Spinal cord (tissue), 10 donors: ENCODE data around the gene BTBD9. TPM values are rescaled to one million over a fixed set of nuclear protein-coding genes. Genes with fewer than 3 reads are reported as not detected.

Experiments
- DNase-seq, 6 donors: peaks; one replicate each; pipeline versions ENCODE4 v3.0.0 to v3.0.0-alpha.2; 2013 to 2015; ENCODE audit warnings: low spot score in 6 of 6, low read depth in 4 of 6
- H3K27ac ChIP-seq: one replicate; pipeline ENCODE4 v1.5.1; 2013; ENCODE audit warnings: low read depth, low read length, control low read depth
- H3K27me3 ChIP-seq: one replicate; pipeline ENCODE4 v1.6.1; 2013; ENCODE audit warnings: low read length; ENCODE audit not compliant: control insufficient read depth, insufficient read depth
- H3K36me3 ChIP-seq: one replicate; pipeline ENCODE4 v1.6.1; 2013; ENCODE audit warnings: low read length; ENCODE audit not compliant: control insufficient read depth, insufficient read depth
- H3K4me1 ChIP-seq: one replicate; pipeline ENCODE4 v1.6.1; 2013; ENCODE audit warnings: low read length; ENCODE audit not compliant: control insufficient read depth, insufficient read depth
- H3K4me3 ChIP-seq: one replicate; pipeline ENCODE4 v1.5.1; 2013; ENCODE audit warnings: low read depth, low read length, control low read depth
- H3K9me3 ChIP-seq: one replicate; pipeline ENCODE4 v1.6.1; 2013; ENCODE audit warnings: low read length; ENCODE audit not compliant: control insufficient read depth, insufficient read depth
- WGBS: methylation state at CpG from one replicate; pipeline ENCODE4 v1.1.5; 2013; ENCODE audit warnings: missing lambda C conversion rate; ENCODE audit not compliant: insufficient coverage; 5-methylcytosine and 5-hydroxymethylcytosine counted together
- polyA plus RNA-seq, 2 donors: library from polyadenylated mRNA; unstranded; fragments of 120-200 nt; gene quantifications; one replicate each; pipeline ENCODE4 v1.2.1, GENCODE V29; 2013; ENCODE audit not compliant: insufficient read length in 2 of 2
- total RNA-seq, 2 donors: library from RNA; depleted of rRNA in 1 of 2; stranded (reverse); fragments of 120-200 nt in 1 of 2; fragments of >200 nt in 1 of 2; gene quantifications; one replicate each; pipeline versions ENCODE4 v1.2.3 to v1.2.4, GENCODE V29; 2013 to 2014
- donor health status: healthy.

The BTBD9 gene
- total and polyA plus RNA-seq, 4 donors: 14.6 to 38.6 (median 16.9) TPM

- H3K9me3 ChIP-seq: no peaks in the 10 kb centered on the region
- no peaks in the 10 kb centered on the region for H3K36me3 ChIP-seq
- H3K4me3 ChIP-seq: no peak overlapping the region
- WGBS: no CpG with 5 or more reads among the region's 1 CpG
- DNase-seq: peak in 1 of 6 donors; percentile 34
- H3K27me3 ChIP-seq: no peaks in the 10 kb centered on the region
- H3K27ac ChIP-seq: no peak overlapping the region
- H3K4me1 ChIP-seq: peaks cover 4% of the 10 kb centered on the region
These were observed 267.8 kb downstream of the BTBD9 start for GRCh38 chr6:38371881-38372280.

- no peaks in the 10 kb centered on the region for H3K27me3 ChIP-seq
- WGBS: 33% methylated on average over 7 of the region's 8 CpGs
- H3K27ac ChIP-seq: peak overlapping the region; percentile 30
- peaks cover 4% of the 10 kb centered on the region for H3K4me1 ChIP-seq
- H3K36me3 ChIP-seq: no peaks in the 10 kb centered on the region
- no peak overlapping the region for H3K4me3 ChIP-seq
- no peaks in the 10 kb centered on the region for H3K9me3 ChIP-seq
- peak in 3 of 6 donors; percentile 45 to 67 (median 62) for DNase-seq
These were observed 268.8 kb downstream of the BTBD9 start for GRCh38 chr6:38370653-38371601.

GRCh38 chr6:38367231-38367630 is 272.5 kb downstream of the BTBD9 start:
- no peak overlapping the region for H3K4me3 ChIP-seq
- no peaks in the 10 kb centered on the region for H3K9me3 ChIP-seq
- no peak overlapping the region for H3K27ac ChIP-seq
- no peaks in the 10 kb centered on the region for H3K27me3 ChIP-seq
- peaks cover 4% of the 10 kb centered on the region for H3K4me1 ChIP-seq
- H3K36me3 ChIP-seq: no peaks in the 10 kb centered on the region
- DNase-seq: no peak

- no peaks in the 10 kb centered on the region for H3K27me3 ChIP-seq
- no CpG with 5 or more reads among the region's 3 CpGs for WGBS
- no peak for DNase-seq
- H3K4me3 ChIP-seq: no peak overlapping the region
- H3K27ac ChIP-seq: no peak overlapping the region
- no peaks in the 10 kb centered on the region for H3K9me3 ChIP-seq
- H3K36me3 ChIP-seq: no peaks in the 10 kb centered on the region
- H3K4me1 ChIP-seq: peaks cover under 1% of the 10 kb centered on the region
These were observed 273.5 kb downstream of the BTBD9 start for GRCh38 chr6:38366234-38366633.

GRCh38 chr6:38364775-38365174 is 275.0 kb downstream of the BTBD9 start:
- Histone ChIP-seq H3K9me3 (no peaks in the 10 kb centered on the region), H3K27me3 (no peaks in the 10 kb centered on the region), H3K27ac (no peak overlapping the region), H3K4me3 (no peak overlapping the region), H3K36me3 (no peaks in the 10 kb centered on the region), H3K4me1 (no peaks in the 10 kb centered on the region)
- no peak for DNase-seq
- no CpG with 5 or more reads among the region's 2 CpGs for WGBS

- Histone ChIP-seq H3K4me1 (peaks cover under 1% of the 10 kb centered on the region), H3K27ac (no peak overlapping the region), H3K36me3 (no peaks in the 10 kb centered on the region), H3K9me3 (no peaks in the 10 kb centered on the region), H3K27me3 (no peaks in the 10 kb centered on the region), H3K4me3 (no peak overlapping the region)
- peak in 1 of 6 donors; percentile 30 for DNase-seq
- no CpG with 5 or more reads among the region's 3 CpGs for WGBS
These were observed 275.6 kb downstream of the BTBD9 start for GRCh38 chr6:38364127-38364526.

- no peaks in the 10 kb centered on the region for H3K9me3 ChIP-seq
- H3K4me1 ChIP-seq: peaks cover 11% of the 10 kb centered on the region
- DNase-seq: no peak
- no peaks in the 10 kb centered on the region for H3K27me3 ChIP-seq
- no peak overlapping the region for H3K27ac ChIP-seq
- no peaks in the 10 kb centered on the region for H3K36me3 ChIP-seq
- WGBS: 63% methylated on average over 1 of the region's 4 CpGs
- H3K4me3 ChIP-seq: no peak overlapping the region
These were observed 284.2 kb downstream of the BTBD9 start for GRCh38 chr6:38355519-38355918.

GRCh38 chr6:38354905-38355304 is 284.8 kb downstream of the BTBD9 start:
- Histone ChIP-seq H3K4me3 (no peak overlapping the region), H3K9me3 (no peaks in the 10 kb centered on the region), H3K27ac (no peak overlapping the region), H3K4me1 (peaks cover 11% of the 10 kb centered on the region), H3K27me3 (no peaks in the 10 kb centered on the region), H3K36me3 (no peaks in the 10 kb centered on the region)
- DNase-seq: peak in 1 of 6 donors; percentile 40
- WGBS: no CpG with 5 or more reads among the region's 1 CpG

GRCh38 chr6:38354037-38354381 is 285.7 kb downstream of the BTBD9 start:
- Histone ChIP-seq H3K9me3 (no peaks in the 10 kb centered on the region), H3K27me3 (no peaks in the 10 kb centered on the region), H3K4me3 (no peak overlapping the region), H3K27ac (no peak overlapping the region), H3K36me3 (no peaks in the 10 kb centered on the region), H3K4me1 (peaks cover 10% of the 10 kb centered on the region)
- WGBS: no CpG with 5 or more reads among the region's 1 CpG
- DNase-seq: no peak
